MCF 10A (cell line): ENCODE data around the gene CORO1C. TPM values are rescaled to one million over a fixed set of nuclear protein-coding genes. Genes with fewer than 3 reads are reported as not detected.

Source experiments
- BruUV-seq: library from RNA; stranded (reverse); fragments of 400-500 nt; replicated peaks from 2 replicates; lab custom pipeline; 2021; lab: Mats Ljungman, UMichigan
- CTCF ChIA-PET: fragments of 300-600 bp; sonication (Branson Sonifier 250); formaldehyde crosslinking; extraction: SDS; loops from one replicate; lab custom pipeline; 2021; ENCODE audit warnings: antibody characterized with exemption, inconsistent platforms; lab: Yijun Ruan, JAX
- POLR2A ChIA-PET: fragments of 300-600, 350-650 bp; sonication (Branson Sonifier 250); formaldehyde crosslinking; extraction: SDS; loops from one replicate; lab custom pipeline; 2020; ENCODE audit warnings: antibody characterized with exemption, inconsistent platforms; lab: Yijun Ruan, JAX
- DNase-seq: peaks from one replicate; pipeline ENCODE4 v3.0.0-alpha.2; 2018; ENCODE audit not compliant: unreplicated experiment
- H3K27ac Mint-ChIP-seq: one replicate; pipeline ENCODE4 v1.8.0; 2022; ENCODE audit warnings: mild to moderate bottlenecking, low read depth, mixed read lengths; ENCODE audit not compliant: unreplicated experiment
- H3K27me3 Mint-ChIP-seq: one replicate; pipeline ENCODE4 v1.8.0; 2022; ENCODE audit warnings: mixed read lengths; ENCODE audit not compliant: insufficient read depth, unreplicated experiment
- H3K36me3 Mint-ChIP-seq: one replicate; pipeline ENCODE4 v1.8.0; 2022; ENCODE audit warnings: mild to moderate bottlenecking, moderate library complexity, mixed read lengths; ENCODE audit not compliant: insufficient read depth, unreplicated experiment
- H3K4me1 Mint-ChIP-seq: one replicate; pipeline ENCODE4 v1.8.0; 2022; ENCODE audit warnings: mixed read lengths; ENCODE audit not compliant: insufficient read depth, unreplicated experiment
- H3K4me3 Mint-ChIP-seq: one replicate; pipeline ENCODE4 v1.8.0; 2022; ENCODE audit warnings: mild to moderate bottlenecking, moderate library complexity, mixed read lengths; ENCODE audit not compliant: unreplicated experiment
- H3K9me3 Mint-ChIP-seq: one replicate; pipeline ENCODE4 v1.8.0; 2022; ENCODE audit warnings: mixed read lengths; ENCODE audit not compliant: unreplicated experiment
- intact Hi-C: fragments of 100-400 bp; cut with micrococcal nuclease; formaldehyde crosslinking; loops from 2 replicates; pipeline ENCODE4 v1.14.1; 2022
- total RNA-seq: library from RNA; stranded (reverse); gene quantifications from 2 replicates; pipeline ENCODE4 v1.2.3, GENCODE V29; 2022
- TF ChIP-seq, protein P1 (sequence below): fragments of 200-600 bp; IDR thresholded peaks from one replicate; pipeline ENCODE4 v1.8.0; 2022; ENCODE audit warnings: antibody characterized with exemption, mild to moderate bottlenecking; ENCODE audit not compliant: unreplicated experiment

CORO1C gene
- total RNA-seq, 1 experiment from 2014 or later, result 130 TPM

DNA sequence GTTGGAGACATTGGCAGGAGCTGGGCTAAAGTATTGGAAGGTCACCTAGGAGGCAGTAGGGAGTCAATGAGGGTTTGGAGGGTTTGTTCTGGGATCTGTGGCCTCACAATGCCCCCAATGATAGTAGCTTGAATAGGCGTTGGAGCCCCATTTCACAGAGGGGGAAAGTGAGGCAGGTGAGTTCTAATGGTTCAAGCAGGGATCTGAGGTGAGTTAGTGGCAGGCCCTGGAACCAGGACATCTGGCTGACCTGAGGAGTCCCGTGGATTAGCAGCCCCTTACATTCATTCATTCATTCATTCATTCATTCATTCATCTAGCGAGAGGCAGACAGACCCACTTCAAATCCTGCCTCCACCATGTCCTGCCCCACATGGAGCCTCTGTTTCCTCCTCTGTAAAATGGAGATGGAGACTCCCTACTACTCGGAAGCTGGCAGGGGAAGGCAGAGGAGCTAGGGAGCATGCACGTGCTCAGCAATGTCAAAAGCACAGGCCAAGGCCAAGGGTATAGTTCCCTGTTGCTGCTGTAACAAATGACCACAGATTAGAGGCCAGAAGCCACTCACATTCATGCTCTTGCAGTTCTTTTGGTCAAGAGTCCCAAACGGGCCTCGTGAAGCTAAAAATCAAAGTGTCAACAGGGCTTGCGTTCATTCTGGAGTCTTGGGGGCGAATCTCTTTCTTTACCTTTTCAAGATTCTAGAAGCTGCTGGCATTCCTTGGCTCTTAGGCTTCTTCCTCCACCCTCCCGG lies 131.2 kb downstream of the CORO1C start:
- Mint-ChIP-seq H3K36me3 (no peaks in the 10 kb centered on the region), H3K9me3 (no peaks in the 10 kb centered on the region), H3K4me3 (no peak overlapping the region), H3K4me1 (no peaks in the 10 kb centered on the region), H3K27ac (no peak overlapping the region), H3K27me3 (no peaks in the 10 kb centered on the region)
- no TSS peak for BruUV-seq
- ChIA-PET CTCF (interaction anchor here (1.5 to 3.0 kb wide), 2 partner anchors 18 to 35 kb away, joined by 4 to 7 read pairs; no protein-coding TSS in a partner anchor), POLR2A (interaction anchor here (0.6 kb wide), 1 partner anchor 61 kb away, joined by 4 read pairs; no protein-coding TSS in a partner anchor)
- no peak for DNase-seq
- TF ChIP-seq, protein P1, sequence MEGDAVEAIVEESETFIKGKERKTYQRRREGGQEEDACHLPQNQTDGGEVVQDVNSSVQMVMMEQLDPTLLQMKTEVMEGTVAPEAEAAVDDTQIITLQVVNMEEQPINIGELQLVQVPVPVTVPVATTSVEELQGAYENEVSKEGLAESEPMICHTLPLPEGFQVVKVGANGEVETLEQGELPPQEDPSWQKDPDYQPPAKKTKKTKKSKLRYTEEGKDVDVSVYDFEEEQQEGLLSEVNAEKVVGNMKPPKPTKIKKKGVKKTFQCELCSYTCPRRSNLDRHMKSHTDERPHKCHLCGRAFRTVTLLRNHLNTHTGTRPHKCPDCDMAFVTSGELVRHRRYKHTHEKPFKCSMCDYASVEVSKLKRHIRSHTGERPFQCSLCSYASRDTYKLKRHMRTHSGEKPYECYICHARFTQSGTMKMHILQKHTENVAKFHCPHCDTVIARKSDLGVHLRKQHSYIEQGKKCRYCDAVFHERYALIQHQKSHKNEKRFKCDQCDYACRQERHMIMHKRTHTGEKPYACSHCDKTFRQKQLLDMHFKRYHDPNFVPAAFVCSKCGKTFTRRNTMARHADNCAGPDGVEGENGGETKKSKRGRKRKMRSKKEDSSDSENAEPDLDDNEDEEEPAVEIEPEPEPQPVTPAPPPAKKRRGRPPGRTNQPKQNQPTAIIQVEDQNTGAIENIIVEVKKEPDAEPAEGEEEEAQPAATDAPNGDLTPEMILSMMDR, result no peak
- intact Hi-C loops, result no loop called here

DNA sequence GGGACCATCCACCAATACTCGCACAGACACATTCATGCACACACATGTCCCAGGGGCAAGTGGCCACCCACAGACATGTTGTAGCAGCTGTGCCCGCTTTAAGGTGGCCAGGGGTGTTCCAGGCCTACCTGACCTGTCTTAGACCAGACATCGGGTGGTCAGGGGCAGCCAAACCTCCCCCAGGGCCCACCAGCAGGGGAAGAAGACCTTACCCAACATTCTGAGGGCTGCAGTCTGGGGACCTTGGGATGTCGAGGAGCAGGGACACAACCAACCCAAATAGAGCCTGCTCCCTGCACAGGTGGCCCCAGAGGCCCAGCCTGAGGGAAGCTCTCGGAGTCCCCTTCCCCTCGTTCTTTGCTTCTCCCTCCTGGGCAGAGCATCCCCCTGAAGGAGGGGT lies 131.8 kb downstream of the CORO1C start:
- BruUV-seq, result no TSS peak
- no peaks in the 10 kb centered on the region for H3K9me3 Mint-ChIP-seq
- intact Hi-C loops, result no loop called here
- no peak overlapping the region for H3K27ac Mint-ChIP-seq
- no peaks in the 10 kb centered on the region for H3K4me1 Mint-ChIP-seq
- no peaks in the 10 kb centered on the region for H3K27me3 Mint-ChIP-seq
- CTCF ChIA-PET, result interaction anchor here (1.5 to 3.0 kb wide), 2 partner anchors 19 to 35 kb away, joined by 4 to 7 read pairs; no protein-coding TSS in a partner anchor
- no peak overlapping the region for H3K4me3 Mint-ChIP-seq
- no peaks in the 10 kb centered on the region for H3K36me3 Mint-ChIP-seq
- DNase-seq, result no peak
- POLR2A ChIA-PET, result no interaction called here
- TF ChIP-seq, protein P1, result no peak

DNA sequence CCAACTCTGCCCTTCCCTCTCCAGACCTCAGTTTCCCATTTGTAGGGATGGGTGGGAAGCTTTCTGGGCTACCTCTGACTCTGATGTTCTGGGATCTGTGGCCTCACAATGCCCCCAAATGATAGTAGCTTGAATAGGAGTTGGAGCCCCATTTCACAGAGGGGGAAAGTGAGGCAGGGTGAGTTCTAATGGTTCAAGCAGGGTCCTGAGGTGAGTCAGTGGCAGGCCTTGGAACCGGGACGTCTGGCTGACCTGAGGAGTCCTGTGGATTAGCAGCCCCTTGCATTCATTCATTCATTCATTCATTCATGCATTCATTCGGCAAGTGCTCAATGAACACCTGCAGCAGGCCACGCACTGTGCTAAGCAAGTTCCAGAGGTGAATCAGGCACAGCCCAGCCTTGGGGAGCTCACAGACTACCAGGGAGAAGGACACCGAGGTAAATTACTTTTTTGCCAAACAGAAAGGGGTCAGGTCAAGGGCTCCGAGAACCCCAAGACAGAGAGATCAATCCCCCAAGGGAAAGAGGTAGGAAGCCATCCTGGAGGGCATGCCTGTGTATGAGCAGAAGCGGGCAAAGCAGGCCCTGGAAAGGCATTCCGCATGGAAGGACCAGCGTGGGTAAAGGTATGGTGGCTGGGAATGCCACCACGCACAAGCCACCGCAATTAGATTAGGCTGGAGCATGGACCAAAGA lies 132.6 kb downstream of the CORO1C start:
- no peaks in the 10 kb centered on the region for H3K36me3 Mint-ChIP-seq
- intact Hi-C loops, result no loop called here
- H3K27me3 Mint-ChIP-seq, result no peaks in the 10 kb centered on the region
- no TSS peak for BruUV-seq
- no peak for DNase-seq
- CTCF ChIA-PET, result no interaction called here
- H3K9me3 Mint-ChIP-seq, result no peaks in the 10 kb centered on the region
- no peaks in the 10 kb centered on the region for H3K4me1 Mint-ChIP-seq
- TF ChIP-seq, protein P1, result no peak
- no peak overlapping the region for H3K4me3 Mint-ChIP-seq
- H3K27ac Mint-ChIP-seq, result no peak overlapping the region
- POLR2A ChIA-PET, result interaction anchor here (0.6 kb wide), 1 partner anchor 13 kb away, joined by 4 read pairs; no protein-coding TSS in a partner anchor
